Stimulated activated CD8-positive, alpha-beta memory T cell treated with anti-CD3 and anti-CD28 coated beads, Interleukin-7, amount 100 ng/mL, for 24 hours (primary cell): ENCODE measurements around the gene NEU4.
"Not testable (repeated sequence)": the region's sequence is repeated elsewhere in the genome, so short reads cannot be mapped to it uniquely, and the experiment has no call there.

Source experiments
- DNase-seq: peaks from one replicate; pipeline ENCODE4 v3.0.0-alpha.2; 2020; ENCODE audit warnings: low read depth

NEU4 gene

DNA sequence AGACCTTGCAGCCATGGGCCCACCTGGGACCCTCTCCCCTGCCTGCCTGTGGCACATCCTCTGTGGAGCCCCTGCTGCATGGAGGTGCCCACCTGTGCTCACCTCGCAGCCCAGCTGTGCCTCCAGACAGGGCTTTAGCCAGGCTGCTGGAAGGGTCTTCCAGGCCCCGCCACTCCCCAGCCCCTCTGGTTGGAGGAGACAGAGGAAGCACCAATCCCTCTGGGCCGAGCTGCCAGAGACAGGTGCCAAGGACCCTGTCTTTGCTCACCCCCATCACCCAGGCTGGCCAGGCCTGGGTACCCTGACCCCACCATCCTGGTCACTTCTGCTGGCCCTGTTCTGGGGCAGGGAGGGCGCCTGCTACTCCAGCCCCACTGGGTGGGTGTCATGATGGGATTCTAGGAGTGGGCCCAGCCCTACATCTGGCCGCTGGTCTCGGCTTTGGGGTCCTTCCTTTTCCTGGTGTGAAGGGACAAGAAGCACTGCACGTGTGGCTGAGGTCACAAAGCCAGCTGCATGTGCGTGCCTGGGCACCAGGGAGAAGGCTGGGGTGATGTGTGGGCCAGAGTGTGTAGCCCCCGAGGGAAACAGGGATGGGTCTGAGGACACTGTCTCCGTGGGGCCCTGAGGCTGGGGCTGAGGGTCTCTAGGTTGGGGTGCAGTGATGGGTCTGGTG is 9.3 kb upstream of the NEU4 start:
- no peak for DNase-seq

DNA sequence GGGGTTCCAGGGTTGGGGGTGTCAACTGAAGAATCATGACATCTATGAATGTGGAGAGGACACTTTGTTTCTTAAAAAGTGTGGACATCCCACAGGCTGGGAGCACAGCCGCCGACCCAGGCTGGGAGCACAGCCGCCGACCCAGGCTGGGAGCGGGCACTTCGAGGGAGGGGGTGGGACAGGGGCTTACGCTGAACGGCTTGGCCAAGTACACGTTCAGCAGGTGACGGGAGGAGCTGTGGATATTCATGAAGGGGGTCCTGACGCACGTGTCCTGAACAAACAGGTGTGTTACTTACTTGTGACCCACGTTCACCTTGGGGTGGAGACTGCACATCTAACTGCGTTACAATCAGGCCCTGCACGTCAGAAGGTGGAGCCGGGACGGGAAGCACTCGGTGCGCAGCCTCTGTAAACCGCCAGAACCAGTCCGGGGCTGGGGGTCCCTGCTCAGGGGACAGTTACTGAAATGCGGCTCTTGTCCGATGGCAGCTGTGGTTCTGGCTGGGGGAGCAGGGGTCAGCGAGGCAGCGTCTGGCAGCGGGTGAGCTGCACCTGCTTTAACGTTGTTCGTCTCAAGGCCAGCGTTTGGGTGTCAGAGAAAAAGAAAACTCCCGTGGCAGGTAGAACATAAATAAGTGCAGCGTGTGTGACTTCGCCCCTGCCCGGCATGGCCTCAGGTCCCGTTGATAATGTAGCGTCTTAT is 8.6 kb upstream of the NEU4 start:
- DNase-seq = not testable (repeated sequence)

DNA sequence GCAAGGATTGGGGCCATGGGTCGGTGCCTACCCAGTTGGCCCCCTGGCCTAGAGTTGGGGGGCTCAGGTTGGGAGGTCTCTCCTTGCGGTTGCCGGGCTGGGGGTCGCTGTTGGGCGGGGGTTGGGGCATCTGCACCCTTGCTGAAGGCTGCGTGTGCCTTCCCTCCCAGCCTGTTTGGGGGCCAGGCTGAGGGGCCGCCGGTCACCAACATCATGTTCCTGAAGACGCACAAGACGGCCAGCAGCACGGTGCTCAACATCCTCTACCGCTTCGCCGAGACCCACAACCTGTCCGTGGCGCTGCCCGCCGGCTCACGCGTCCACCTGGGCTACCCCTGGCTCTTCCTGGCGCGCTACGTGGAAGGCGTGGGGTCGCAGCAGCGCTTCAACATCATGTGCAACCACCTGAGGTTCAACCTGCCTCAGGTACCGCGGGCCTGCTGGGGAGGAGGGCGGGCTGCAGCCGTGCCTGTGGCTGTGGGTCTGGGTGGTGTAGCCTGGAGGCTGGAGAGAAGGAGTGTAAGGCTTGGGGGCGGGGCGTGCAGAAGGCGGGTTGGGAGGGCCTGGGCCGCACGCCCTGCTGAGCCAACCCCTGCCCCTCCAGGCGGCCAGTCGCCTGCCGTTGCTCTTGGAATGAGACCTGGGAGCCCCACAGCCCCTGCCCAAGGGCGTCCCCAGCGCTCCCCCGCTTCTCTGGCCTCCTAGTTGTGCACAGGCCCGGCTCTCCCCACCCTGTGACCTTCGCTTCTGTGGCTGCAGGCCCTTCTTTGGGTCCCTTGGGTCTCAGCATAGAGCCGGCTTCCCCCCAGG is 7.2 kb upstream of the NEU4 start:
- DNase-seq = no peak

DNA sequence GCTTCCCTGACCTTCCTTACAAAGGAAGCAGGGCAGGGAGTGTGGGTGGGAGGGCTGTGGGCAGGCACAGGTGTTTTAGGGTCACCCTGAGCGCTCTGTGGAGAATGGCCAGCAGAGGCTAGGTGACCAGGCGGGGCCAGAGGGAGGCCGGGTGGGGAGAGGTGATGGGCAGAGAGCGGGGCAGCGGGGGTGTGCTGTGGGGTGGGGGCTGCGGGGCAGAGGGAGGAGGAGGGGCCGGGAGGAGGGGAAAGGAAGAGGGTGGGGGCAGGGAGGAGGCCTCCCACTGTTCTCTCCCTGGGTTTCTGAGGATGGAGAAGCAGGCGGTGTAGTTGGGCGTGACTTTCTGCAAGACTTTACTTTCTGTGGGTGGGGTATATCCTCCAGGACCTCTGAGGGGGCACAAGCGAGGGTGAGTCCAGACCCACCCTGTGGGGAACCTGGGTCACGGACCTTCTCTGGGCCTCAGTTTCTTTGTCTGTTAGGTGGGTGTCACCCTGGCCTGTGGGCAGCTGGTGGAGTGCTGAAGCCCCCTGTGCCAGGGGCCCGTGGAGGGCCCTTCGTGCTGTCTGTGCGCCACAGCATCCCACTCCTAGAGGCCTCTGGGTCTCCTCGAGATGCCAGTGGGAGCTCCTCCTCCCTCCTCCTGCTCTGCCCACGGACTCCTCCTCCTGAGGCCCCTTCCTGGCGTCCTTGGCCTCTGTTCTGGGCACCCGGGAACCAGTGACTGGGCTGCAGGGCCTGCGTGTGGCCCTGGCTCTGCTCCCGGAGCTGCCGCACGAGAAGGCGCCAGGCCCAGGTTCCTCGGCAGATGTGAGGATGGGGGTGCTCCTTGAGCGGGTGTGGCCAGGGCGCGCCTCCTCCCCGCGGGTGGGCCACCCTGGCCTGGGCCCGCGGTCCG is 6.3 kb upstream of the NEU4 start:
- DNase-seq = no peak

DNA sequence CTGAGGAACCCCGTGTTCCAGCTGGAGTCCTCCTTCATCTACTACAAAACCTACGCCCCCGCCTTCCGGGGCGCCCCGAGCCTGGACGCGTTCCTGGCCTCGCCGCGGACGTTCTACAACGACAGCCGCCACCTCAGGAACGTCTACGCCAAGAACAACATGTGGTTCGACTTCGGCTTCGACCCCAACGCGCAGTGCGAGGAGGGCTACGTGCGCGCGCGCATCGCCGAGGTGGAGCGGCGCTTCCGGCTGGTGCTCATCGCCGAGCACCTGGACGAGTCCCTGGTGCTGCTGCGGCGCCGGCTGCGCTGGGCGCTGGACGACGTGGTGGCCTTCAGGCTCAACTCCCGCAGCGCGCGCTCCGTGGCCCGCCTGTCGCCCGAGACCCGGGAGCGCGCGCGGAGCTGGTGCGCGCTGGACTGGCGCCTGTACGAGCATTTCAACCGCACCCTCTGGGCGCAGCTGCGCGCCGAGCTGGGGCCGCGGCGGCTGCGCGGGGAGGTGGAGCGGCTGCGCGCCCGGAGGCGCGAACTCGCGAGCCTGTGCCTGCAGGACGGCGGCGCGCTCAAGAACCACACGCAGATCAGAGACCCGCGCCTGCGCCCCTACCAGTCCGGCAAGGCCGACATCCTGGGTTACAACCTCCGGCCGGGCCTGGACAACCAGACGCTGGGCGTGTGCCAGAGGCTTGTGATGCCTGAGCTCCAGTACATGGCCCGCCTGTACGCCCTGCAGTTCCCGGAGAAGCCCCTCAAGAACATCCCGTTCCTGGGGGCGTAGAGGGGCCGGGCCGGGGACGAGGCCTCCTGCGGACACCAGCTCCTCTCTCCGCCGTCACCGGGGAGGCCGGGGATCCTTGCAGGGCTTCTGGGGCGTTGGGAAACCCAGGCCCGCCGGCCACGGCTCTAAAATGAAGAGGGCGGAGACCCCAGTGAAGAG is 5.3 kb upstream of the NEU4 start:
- no peak for DNase-seq

DNA sequence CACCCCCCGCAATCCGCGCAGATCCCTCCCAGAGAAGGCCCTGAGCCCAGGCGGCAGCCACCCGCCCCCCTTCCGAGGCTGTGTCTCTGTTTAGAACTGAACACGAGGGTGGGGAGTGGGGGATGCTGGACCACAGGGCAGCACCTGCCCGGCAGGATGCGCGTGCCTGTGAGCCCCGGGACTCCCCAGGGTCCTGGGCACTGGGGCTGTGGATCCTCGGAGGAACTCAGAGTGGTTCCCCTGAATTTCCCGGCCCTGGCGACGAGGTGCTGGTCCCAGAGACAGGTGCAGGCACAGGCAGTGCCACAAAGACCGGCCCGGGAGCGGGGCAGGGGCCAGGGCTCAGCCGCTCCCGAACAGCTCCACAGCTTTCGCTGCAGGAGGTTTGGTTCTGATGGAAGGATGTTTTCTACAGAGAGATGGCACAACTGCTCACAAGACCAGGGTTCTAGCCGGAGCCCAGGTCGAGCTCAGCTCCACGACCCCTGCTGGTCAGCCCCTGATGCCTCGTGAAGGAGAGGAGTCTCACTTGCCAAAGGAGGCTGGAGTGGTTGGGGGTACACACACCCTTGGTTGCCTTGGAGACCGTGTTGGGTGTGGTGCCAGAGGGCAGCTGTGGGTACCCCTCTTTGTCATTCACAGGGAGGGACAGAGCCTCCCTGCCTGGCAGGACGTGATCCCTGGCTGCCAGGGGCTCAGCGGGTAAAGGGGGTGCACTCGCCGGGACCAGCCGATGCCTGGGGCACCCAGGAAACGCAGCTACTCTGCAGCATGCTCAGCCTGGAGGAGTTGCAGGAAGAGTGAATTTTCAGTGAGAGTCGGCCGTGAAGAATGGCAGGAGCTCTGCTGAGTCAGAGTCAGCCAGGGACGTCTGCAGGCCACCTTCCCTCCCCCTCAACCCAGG is 4.4 kb upstream of the NEU4 start:
- DNase-seq = no peak

DNA sequence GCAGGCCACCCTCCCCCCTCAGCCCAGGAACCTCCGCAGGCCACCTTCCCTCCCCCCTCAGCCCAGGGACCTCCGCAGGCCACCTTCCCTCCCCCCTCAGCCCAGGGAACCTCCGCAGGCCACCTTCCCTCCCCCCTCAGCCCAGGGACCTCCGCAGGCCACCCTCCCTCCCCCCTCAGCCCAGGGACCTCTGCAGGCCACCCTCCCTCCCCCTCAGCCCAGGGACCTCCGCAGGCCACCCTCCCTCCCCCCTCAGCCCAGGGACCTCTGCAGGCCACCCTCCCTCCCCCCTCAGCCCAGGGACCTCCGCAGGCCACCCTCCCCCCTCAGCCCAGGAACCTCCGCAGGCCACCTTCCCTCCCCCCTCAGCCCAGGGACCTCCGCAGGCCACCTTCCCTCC is 2.8 kb upstream of the NEU4 start:
- DNase-seq = not testable (repeated sequence)

DNA sequence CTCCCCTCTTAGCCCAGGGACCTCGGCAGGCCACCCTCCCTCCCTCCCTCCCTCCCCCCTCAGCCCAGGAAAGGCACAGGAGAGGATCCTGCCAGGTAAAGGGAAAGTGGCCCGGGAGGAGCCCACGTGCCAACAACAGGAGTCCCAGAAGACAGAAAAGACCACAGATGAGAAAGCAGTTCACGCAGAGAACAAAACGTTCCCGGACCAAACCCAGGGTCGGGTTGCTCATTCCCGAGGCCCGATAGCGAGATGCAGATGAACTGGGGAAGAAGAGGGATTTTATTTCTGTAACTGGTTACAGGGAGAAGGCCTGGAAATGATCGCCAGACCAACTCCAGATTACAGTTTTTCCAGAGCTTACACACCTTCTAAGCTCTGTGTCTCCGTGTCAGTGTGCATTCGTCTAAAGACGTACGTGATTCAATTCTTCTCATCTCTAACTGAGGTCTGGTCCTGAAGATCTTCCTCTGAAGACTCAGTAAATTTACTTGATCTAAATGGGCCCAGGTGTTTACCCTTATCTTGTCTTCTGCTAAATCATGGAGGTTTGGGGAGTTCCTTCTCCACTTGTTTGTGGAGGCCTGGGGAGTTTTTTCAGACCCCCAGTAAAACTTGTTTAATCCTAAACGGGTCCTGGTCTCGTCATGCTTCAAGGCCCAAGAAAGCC is 807 bp upstream of the NEU4 start:
- DNase-seq = no peak

DNA sequence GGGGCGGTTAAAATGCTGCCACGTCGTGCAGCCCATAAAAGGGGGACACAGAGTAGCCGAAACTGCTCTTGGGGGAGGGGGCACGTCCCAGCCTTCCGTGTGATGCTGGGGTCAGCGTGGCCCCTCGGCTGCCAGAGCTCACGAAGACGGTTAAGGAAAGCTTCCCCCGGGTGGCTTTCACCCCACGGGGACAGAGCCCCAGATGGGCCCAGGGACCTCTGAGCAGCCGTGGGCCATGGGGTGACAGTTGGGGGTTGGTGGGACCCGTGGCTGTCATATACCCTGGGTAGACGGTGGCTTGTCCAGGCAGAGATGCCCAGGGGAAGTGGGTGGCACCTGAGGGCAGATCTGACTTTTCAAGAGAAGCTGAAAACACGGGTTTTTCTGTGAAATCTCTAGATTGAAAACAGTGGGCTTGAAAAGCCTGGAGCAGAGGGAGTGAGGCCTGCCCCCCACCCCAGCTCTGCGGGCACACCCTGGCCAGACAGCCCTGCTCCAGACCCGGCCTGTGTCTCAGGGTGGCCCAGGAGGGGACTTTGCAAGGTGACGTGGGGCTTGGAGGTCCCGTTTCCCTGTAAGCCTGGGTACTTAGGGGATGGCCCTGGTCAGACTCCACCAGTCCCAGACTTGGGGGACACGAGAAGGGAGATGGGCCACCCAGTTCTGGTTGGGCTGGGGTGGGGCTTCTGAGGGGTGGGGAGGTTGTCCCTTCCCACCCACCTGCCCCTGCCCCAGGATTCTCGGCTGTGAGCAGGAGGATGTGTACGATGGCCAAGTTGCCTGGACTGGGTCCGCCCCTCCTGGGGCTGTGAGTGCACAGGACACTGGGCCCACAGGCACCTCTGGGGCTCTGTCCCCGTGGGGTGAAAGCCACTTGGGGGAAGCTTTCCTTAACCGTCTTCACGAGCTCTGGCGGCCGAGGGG is 652 bp downstream of the NEU4 start:
- DNase-seq = no peak

DNA sequence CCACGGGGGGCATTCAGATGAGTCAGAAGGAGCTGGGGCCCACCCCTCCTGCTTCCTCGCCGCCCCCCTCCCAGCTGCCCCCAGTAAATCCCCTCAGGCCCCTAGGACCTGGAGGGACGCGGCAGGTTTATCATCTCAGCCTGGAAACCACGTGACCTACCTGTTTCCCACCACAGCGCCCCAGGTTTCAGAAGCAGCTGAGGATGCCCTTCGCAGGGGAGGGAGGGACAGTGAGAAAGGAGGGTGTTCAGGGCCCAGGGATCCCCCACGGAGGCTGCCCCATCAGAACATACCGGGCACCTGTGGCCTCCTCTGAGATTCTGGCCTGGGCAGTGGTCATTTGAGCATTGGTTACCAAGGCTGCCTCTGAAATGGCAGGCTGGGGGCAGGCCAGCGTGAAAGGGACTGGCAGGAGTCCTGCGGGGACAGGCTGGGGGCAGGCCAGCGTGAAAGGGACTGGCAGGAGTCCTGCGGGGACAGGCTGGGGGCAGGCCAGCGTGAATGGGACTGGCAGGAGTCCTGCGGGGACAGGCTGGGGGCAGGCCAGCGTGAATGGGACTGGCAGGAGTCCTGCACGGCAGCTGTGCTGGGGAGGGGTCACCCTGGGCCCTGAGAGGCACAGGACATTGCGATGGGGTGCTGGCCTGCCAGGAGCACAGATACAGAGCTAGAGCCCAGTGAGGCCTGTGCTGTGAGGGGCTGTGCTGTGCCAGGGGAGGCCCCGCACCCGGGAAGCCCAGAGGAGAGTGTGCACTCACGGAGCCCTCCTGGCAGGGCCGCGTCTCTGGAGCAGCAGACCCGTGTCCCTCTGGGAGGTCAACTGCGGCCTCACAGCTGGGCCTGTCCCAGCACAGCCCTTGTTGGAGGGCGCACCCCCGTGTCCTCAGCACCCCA is 1.6 kb downstream of the NEU4 start:
- no peak for DNase-seq

DNA sequence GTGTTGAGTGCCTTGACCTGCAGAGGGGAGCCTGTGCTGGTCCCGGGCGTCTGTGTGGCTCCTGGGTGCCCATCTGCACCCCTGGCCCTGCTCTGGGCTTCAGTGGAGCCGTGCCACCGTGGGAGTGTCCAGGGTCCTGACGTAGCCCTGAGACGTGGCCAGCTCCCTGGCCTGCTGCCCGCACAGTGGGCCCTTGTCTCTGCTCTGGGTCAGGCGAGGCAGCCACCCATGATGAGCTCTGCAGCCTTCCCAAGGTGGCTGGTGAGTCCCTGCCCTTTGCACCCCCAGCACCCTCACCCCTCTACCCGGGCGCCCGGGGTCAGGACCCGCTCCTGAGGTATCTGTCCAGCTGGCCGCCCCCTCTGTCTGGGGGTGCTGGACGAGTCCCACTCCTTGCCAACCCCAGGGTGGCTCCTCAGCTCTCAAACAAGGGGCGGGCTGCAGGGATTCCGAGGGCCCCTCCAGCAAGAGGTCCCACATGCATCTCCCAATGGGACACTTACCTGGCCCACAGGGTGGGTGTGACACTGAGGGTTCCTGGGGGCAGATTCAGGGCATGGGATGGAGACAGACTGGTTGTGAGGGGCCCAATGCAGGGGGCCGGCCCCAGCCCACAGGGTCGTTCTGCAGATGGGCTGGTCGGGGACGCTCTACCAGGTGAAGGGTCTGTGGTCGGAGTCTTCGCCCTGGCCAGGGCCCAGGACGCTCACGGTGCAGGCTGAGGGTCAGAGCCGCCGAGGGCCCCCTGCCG is 2.4 kb downstream of the NEU4 start:
- no peak for DNase-seq

DNA sequence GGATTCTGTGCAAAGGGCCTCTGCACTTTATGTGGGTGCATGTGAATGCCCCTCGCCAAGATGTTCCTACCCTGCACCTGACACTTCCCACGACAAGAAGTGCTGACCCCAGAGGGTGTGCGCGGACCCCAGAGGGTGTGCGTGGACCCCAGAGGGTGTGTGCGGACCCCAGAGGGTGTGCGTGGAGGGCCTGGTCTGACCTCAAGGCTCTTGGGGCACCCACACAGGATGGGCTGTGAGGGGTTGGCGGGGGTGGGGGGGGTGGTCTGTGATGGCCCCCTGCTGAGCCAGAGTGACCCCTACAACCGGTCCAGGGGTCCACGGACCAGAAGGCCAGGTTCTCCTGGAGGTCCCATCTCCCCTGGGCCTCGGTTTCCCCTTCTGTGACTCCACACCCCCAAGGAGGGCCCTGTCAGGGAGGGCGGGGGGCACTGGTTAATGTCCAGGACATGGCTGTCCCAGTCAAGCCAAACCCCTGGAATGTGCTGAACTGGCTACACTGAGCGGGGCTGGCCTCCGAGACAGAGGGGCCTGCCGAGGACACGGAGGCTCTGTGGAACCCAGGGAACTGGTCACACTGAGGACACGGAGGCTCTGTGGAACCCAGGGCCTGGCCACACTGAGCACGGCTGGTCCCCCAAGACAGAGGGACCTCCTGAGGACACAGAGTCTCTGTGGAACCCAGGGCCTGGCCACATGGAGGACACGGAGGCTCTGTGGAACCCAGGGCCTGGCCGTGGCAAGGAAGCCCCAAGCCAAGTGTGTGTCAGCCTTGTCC is 3.1 kb downstream of the NEU4 start:
- DNase-seq = no peak

DNA sequence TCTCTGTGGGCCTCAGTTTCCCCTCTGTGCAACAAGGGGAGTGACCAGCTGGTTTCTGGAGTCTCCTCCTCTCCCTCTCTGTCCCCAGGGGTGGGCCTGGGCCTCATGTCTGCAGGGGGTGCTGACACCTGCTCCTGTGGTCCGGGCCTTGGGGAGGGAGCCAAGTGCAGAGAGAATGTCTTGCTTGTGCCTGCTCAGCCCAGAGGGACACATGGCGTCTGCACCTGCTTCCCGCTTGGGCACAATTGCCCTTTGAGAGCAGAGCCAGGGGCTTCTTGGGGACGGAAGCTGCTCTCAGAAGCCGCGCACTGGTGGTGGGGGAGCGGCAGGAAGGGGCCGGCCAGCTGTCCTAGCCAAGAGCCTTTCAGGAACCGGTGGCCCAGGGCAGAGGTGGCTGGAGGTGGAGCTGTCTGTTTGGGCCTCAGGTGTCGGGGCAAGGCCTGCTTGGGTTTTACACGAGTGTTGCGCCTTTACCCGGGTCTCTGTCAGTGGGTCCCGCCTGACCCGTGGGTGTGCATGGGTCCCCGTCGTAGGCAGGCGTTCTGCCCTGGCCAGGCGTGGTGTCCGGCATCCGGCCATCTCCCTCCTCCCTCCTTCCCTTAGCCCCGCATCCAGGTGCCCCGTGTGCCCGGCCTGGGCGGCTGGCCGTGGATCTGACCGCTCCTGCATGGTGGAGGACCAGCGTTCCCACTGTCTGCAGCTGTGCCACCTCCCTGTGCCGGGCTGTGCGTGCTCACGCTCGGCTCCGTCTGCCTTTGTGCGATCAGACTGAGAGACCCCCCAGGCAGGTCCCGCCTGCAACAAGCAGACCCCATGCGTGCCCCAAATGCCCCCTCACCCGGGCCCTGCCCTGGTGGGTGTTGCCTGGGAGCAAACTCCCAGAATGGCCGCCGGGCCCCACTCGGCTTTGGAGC is 4.0 kb downstream of the NEU4 start:
- no peak for DNase-seq

DNA sequence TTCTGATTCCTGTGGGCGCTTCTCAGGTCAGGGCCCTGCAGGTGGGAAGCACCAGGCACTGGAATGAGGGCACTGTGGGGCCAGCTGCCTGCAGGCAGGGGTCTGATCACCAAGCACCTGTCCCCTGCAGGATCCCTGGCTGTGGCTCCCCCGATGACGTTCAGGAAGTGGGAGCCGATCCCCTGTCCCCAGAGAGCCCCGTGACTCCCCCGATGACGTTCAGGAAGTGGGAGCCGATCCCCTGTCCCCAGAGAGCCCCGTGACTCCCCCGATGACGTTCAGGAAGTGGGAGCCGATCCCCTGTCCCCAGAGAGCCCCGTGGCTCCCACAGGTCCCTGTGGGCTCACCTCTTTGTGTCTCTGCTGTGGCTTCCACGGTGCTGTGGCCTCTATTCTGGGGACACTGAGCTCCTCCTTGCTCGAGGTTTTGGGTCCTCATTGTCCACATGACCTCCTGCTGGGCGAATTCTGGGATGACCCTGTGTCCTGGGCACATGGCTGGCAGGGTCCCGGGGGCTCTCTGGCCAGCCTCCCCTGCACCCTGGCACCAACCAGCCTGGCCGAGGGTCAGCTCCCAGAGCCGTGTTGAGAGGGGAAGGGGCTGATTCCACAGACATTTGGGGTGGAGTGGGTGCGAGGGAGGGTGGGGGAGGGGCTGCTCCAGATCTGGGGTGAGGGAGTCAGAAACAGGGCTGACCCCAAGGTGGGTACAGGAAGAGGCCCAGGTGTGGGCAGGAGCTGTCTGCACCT is 4.8 kb downstream of the NEU4 start:
- no peak for DNase-seq
